Right lobe of liver (tissue), 4 donors: ENCODE measurements around the gene SLC1A2.

ENCODE experiments used
- POLR2A ChIP-seq: fragments of 450-650 bp; IDR thresholded peaks from one replicate; pipeline ENCODE4 v1.6.1; 2017; ENCODE audit warnings: antibody characterized with exemption, mild to moderate bottlenecking
- TF ChIP-seq, protein P1 (sequence below), 4 donors: fragments of 200-600 bp in 3 of 4; fragments of 450-650 bp in 1 of 4; IDR thresholded peaks; one replicate each; pipeline versions ENCODE4 v1.5.1 to v1.8.0; 2016 to 2022; ENCODE audit warnings: antibody characterized with exemption in 4 of 4, mild to moderate bottlenecking in 2 of 4
- donor health status: DM: no; HTN: no; CAD: no.
- donor health status: DM: no; HTN: no; CAD: no.
- donor health status: DM: no; HTN: yes; CAD: no.

- TF ChIP-seq, protein P1, sequence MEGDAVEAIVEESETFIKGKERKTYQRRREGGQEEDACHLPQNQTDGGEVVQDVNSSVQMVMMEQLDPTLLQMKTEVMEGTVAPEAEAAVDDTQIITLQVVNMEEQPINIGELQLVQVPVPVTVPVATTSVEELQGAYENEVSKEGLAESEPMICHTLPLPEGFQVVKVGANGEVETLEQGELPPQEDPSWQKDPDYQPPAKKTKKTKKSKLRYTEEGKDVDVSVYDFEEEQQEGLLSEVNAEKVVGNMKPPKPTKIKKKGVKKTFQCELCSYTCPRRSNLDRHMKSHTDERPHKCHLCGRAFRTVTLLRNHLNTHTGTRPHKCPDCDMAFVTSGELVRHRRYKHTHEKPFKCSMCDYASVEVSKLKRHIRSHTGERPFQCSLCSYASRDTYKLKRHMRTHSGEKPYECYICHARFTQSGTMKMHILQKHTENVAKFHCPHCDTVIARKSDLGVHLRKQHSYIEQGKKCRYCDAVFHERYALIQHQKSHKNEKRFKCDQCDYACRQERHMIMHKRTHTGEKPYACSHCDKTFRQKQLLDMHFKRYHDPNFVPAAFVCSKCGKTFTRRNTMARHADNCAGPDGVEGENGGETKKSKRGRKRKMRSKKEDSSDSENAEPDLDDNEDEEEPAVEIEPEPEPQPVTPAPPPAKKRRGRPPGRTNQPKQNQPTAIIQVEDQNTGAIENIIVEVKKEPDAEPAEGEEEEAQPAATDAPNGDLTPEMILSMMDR (IDR thresholded peaks at IDR 0.05) = no peak
- no peak for TF ChIP-seq POLR2A
Measured at GRCh38 chr11:35388061-35388460, 31.3 kb downstream of the SLC1A2 start.
